Measurements from ENCODE around the gene TMEM95. TPM values are rescaled to one million over a fixed set of nuclear protein-coding genes. Genes with fewer than 3 reads are reported as not detected.

TMEM95 gene
- total and polyA plus RNA-seq, 2 of the 8 experiments (the other 6 are each of a cell fraction or from before 2014, with no cell fraction given), result not detected

DNA sequence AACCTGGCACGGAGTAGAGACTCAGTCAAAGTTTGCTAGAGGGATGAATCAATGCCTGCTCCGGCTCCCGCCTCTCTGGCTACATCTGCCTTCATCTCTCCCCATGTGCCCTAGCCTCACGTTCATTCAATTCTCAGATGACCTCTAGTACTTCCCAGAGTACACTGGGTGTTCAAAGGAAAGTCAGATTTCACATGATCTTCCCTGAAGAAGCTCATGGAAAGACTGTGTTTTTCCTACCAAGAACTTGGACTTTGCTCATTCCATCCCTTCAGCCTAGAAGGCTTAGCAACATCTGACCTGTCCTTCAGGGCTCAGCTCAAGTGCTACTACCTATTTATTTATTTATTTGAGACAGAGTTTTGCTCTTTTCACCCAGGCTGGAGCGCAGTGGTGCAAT lies 14.9 kb downstream of the TMEM95 start:
- Histone ChIP-seq H3K14ac (ENCODE audit: insufficient read length) (no peak overlapping the region), H3K56ac (replicated peaks; ENCODE audit: insufficient read length, low read depth, low read length) (no peak overlapping the region), H4K5ac (ENCODE audit: insufficient read length, low read depth, low read length) (no peak overlapping the region), H3K9me3 (ENCODE audit: insufficient read depth in 2 of 2, low read depth in 1 of 2, low read length in 1 of 2) (no peaks in the 10 kb centered on the region), H3K23me2 (ENCODE audit: low read depth, low read length) (no peaks in the 10 kb centered on the region), H2BK20ac (ENCODE audit: low read length) (no peak overlapping the region), H2BK15ac (ENCODE audit: low read length) (no peak overlapping the region), H2BK5ac (ENCODE audit: low read depth, low read length) (no peak overlapping the region), H2BK120ac (replicated peaks; ENCODE audit: low read depth, low read length) (no peak overlapping the region), H3K79me1 (ENCODE audit: low read depth, low read length) (no peaks in the 10 kb centered on the region), H3K36me3 (ENCODE audit: control insufficient read depth in 2 of 4, insufficient read depth in 4 of 4, low read length in 3 of 4) (no peaks in the 10 kb centered on the region), H3K4ac (replicated peaks; ENCODE audit: insufficient read length, low read depth, low read length) (no peak overlapping the region), H3K18ac (ENCODE audit: extremely low read depth, low read length) (no peak overlapping the region), H3K4me2 (ENCODE audit: insufficient read depth in 1 of 2, low read depth in 2 of 2, low read length in 2 of 2) (no peak overlapping the region), H4K91ac (replicated peaks; ENCODE audit: insufficient read length, low read length) (no peak overlapping the region), H3K79me2 (ENCODE audit: control insufficient read depth in 1 of 2, insufficient read depth in 2 of 2, low read length in 2 of 2) (no peaks in the 10 kb centered on the region), H3K9ac (replicated peaks in 1 of 4; ENCODE audit: extremely low read depth in 1 of 4, low read depth in 3 of 4, low read length in 3 of 4) (no peak overlapping the region), H3K27me3 (replicated peaks in 1 of 4; ENCODE audit: control insufficient read depth in 3 of 4, extremely low read depth in 1 of 4, insufficient read depth in 3 of 4, low read length in 3 of 4) (no peaks in the 10 kb centered on the region), H4K20me1 (replicated peaks in 1 of 2; ENCODE audit: control insufficient read depth in 1 of 2, insufficient read depth in 2 of 2, low read length in 2 of 2) (no peaks in the 10 kb centered on the region), H4K8ac (ENCODE audit: extremely low read depth, insufficient read depth, low read length) (no peak overlapping the region), H2AK5ac (ENCODE audit: low read depth, low read length) (no peak overlapping the region), H2AFZ (ENCODE audit: low read length) (no peak overlapping the region), H3K4me1 (replicated peaks in 1 of 4; ENCODE audit: control insufficient read depth in 3 of 4, insufficient read depth in 4 of 4, low read length in 3 of 4) (peaks cover 0 to 11% (median 4%) of the 10 kb centered on the region in 4 experiments; a peak in 5 of 7 replicates), H3K4me3 (ENCODE audit: extremely low read depth in 1 of 4, insufficient read depth in 2 of 4, low read depth in 3 of 4, low read length in 4 of 4) (no peak overlapping the region), H2BK12ac (ENCODE audit: low read depth, low read length) (no peak overlapping the region), H3K27ac (ENCODE audit: low read depth, low read length) (no peak overlapping the region), H3K23ac (ENCODE audit: insufficient read length) (no peak overlapping the region)
- no peak for FAIRE-seq
- ChIA-PET CTCF (ENCODE audit: partially characterized antibody) (interaction anchor here (0.8 to 2.5 kb wide), 8 partner anchors 9 to 191 kb away, joined by 3 to 9 read pairs (median 4); no protein-coding TSS in a partner anchor), POLR2A (ENCODE audit: partially characterized antibody) (interaction anchor here (0.5 to 1.1 kb wide), 5 partner anchors 11 to 65 kb away, joined by 3 to 4 read pairs (median 3); partner anchors contain the start of gene TMEM95)
- 89% methylated on average over 5 of the region's 5 CpGs; no CpG with 5 or more reads in 1 of the 2 experiments for WGBS, 2 experiments (ENCODE audit: extremely low coverage in 1 of 2, insufficient coverage in 1 of 2, insufficient read length in 1 of 2, insufficient replicate concordance in 2 of 2, low coverage in 1 of 2, low lambda C conversion rate in 2 of 2, missing lambda C conversion rate in 1 of 2)
- DNase-seq (ENCODE audit: low read depth in 1 of 2, low spot score in 2 of 2), result no peak
- no peak for TF ChIP-seq CREB1 (IDR thresholded peaks at IDR 0.05)
- no peak for TF ChIP-seq PHF8 (conservative IDR thresholded peaks at IDR 0.05; ENCODE audit: low read depth, low read length)
- no peak for TF ChIP-seq TAF7 (optimal IDR thresholded peaks at IDR 0.05; ENCODE audit: borderline replicate concordance, low read depth, low read length)
- TF ChIP-seq, protein P1, sequence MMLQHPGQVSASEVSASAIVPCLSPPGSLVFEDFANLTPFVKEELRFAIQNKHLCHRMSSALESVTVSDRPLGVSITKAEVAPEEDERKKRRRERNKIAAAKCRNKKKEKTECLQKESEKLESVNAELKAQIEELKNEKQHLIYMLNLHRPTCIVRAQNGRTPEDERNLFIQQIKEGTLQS (IDR thresholded peaks at IDR 0.05; ENCODE audit: insufficient read depth, low read depth, low read length), result no peak
- TF ChIP-seq RXRA (IDR thresholded peaks at IDR 0.05; ENCODE audit: insufficient read depth, low read depth, low read length), result no peak
- TF ChIP-seq RAD21 (IDR thresholded peaks at IDR 0.05 in 1 of 2, conservative IDR thresholded peaks at IDR 0.05 in 1 of 2; ENCODE audit: low read depth in 2 of 2, low read length in 2 of 2), result no peak
- TF ChIP-seq GABPA (IDR thresholded peaks at IDR 0.05; ENCODE audit: borderline replicate concordance, insufficient read depth, low read length), result no peak
- TF ChIP-seq EZH2 (IDR thresholded peaks at IDR 0.05; ENCODE audit: low read depth, low read length, severe bottlenecking), result no peak
- TF ChIP-seq SIX5 (IDR thresholded peaks at IDR 0.05; ENCODE audit: low read depth, low read length), result no peak
- no peak for TF ChIP-seq SP1 (IDR thresholded peaks at IDR 0.05; ENCODE audit: low read depth, low read length)
- no peak for TF ChIP-seq CBX8 (IDR thresholded peaks at IDR 0.05; ENCODE audit: borderline replicate concordance, low read depth, low read length)
- TF ChIP-seq CEBPB (IDR thresholded peaks at IDR 0.05; ENCODE audit: low read depth, low read length), result no peak
- TF ChIP-seq RBBP5 (IDR thresholded peaks at IDR 0.05; ENCODE audit: borderline replicate concordance, low read depth, low read length), result no peak

Data from H1 (cell line).